Measurements from ENCODE around the gene FBLN2. TPM values are rescaled to one million over a fixed set of nuclear protein-coding genes. Genes with fewer than 3 reads are reported as not detected.
"Not testable (repeated sequence)": the region's sequence is repeated elsewhere in the genome, so short reads cannot be mapped to it uniquely, and the experiment has no call there.

The FBLN2 gene
- total RNA-seq = not detected

GRCh38 chr3:13548696-13549622 lies at the start of gene FBLN2:
FBLN2 (plus strand) TSS chr3:13549125; CDS start chr3:13570356, 21,231 bp downstream.
- no peaks in the 10 kb centered on the region for H3K9me3 Mint-ChIP-seq
- H3K27ac Mint-ChIP-seq = no peak within 1 kb of the TSS
- no peak for DNase-seq
- H3K4me3 Mint-ChIP-seq = peak within 1 kb of the TSS; percentile 36
- peaks cover 25% of the 10 kb centered on the region for H3K4me1 Mint-ChIP-seq (ENCODE audit: low read depth)
- intact Hi-C loops (cut with micrococcal nuclease) = loop anchor here (5.0 kb wide), 1 partner anchor 47 kb away; no protein-coding TSS in a partner anchor
- no peaks in the 10 kb centered on the region for H3K36me3 Mint-ChIP-seq (ENCODE audit: low read depth)
- H3K27me3 Mint-ChIP-seq (ENCODE audit: low read depth) = peaks cover 37% of the 10 kb centered on the region
- CTCF ChIA-PET = no interaction called here

- H3K27me3 Mint-ChIP-seq (ENCODE audit: low read depth); intact Hi-C loops (cut with micrococcal nuclease); H3K4me1 Mint-ChIP-seq (ENCODE audit: low read depth); H3K36me3 Mint-ChIP-seq (ENCODE audit: low read depth); H3K4me3 Mint-ChIP-seq; H3K27ac Mint-ChIP-seq; DNase-seq; H3K9me3 Mint-ChIP-seq: not testable (repeated sequence)
- CTCF ChIA-PET = interaction anchor here (1.0 to 16.5 kb wide), 6 partner anchors 11 to 378 kb away, joined by 3 to 344 read pairs (median 3); no protein-coding TSS in a partner anchor
Observed at GRCh38 chr3:13499246-13499645, 49.7 kb upstream of the FBLN2 start.

- peak; percentile 12 for DNase-seq
- CTCF ChIA-PET = interaction anchor here (1.3 to 16.5 kb wide), 2 partner anchors 149 to 377 kb away, joined by 3 to 344 read pairs; no protein-coding TSS in a partner anchor
Observed at GRCh38 chr3:13500133-13500885, 48.6 kb upstream of the FBLN2 start.

GRCh38 chr3:13501056-13501455 lies 47.9 kb upstream of the FBLN2 start:
- Mint-ChIP-seq H3K9me3 (no peaks in the 10 kb centered on the region), H3K27me3 (ENCODE audit: low read depth) (no peaks in the 10 kb centered on the region), H3K27ac (no peak overlapping the region), H3K4me1 (ENCODE audit: low read depth) (no peaks in the 10 kb centered on the region), H3K4me3 (no peak overlapping the region), H3K36me3 (ENCODE audit: low read depth) (no peaks in the 10 kb centered on the region)
- intact Hi-C loops (cut with micrococcal nuclease) = loop anchor here (5.0 kb wide), 1 partner anchor 46 kb away; the partner anchor contains the start of gene FBLN2
- no peak for DNase-seq
- CTCF ChIA-PET = interaction anchor here (16.5 kb wide), 1 partner anchor 148 kb away, joined by 344 read pairs; no protein-coding TSS in a partner anchor

More at GRCh38 chr3:13500133-13500885, 48.6 kb upstream of the FBLN2 start:
- H3K36me3 Mint-ChIP-seq (ENCODE audit: low read depth) = no peaks in the 10 kb centered on the region
- no peaks in the 10 kb centered on the region for H3K9me3 Mint-ChIP-seq
- H3K4me1 Mint-ChIP-seq (ENCODE audit: low read depth) = no peaks in the 10 kb centered on the region
- intact Hi-C loops (cut with micrococcal nuclease) = loop anchor here (5.0 kb wide), 1 partner anchor 47 kb away; the partner anchor contains the start of gene FBLN2
- no peaks in the 10 kb centered on the region for H3K27me3 Mint-ChIP-seq (ENCODE audit: low read depth)
- H3K4me3 Mint-ChIP-seq = no peak overlapping the region
- H3K27ac Mint-ChIP-seq = no peak overlapping the region

- Mint-ChIP-seq H3K4me1 (ENCODE audit: low read depth) (no peaks in the 10 kb centered on the region), H3K4me3 (no peak overlapping the region), H3K9me3 (no peaks in the 10 kb centered on the region), H3K36me3 (ENCODE audit: low read depth) (no peaks in the 10 kb centered on the region), H3K27ac (no peak overlapping the region), H3K27me3 (ENCODE audit: low read depth) (no peaks in the 10 kb centered on the region)
- CTCF ChIA-PET = interaction anchor here (16.5 kb wide), 1 partner anchor 148 kb away, joined by 344 read pairs; no protein-coding TSS in a partner anchor
- intact Hi-C loops (cut with micrococcal nuclease) = loop anchor here (5.0 kb wide), 1 partner anchor 46 kb away; the partner anchor contains the start of gene FBLN2
- no peak for DNase-seq
Observed at GRCh38 chr3:13501521-13501920, 47.4 kb upstream of the FBLN2 start.

- H3K4me1 Mint-ChIP-seq (ENCODE audit: low read depth) = no peaks in the 10 kb centered on the region
- DNase-seq = no peak
- CTCF ChIA-PET = interaction anchor here (0.6 to 16.5 kb wide), 2 partner anchors 147 to 1288 kb away, joined by 4 to 344 read pairs; no protein-coding TSS in a partner anchor
- no peak overlapping the region for H3K4me3 Mint-ChIP-seq
- no peaks in the 10 kb centered on the region for H3K27me3 Mint-ChIP-seq (ENCODE audit: low read depth)
- H3K36me3 Mint-ChIP-seq (ENCODE audit: low read depth) = no peaks in the 10 kb centered on the region
- intact Hi-C loops (cut with micrococcal nuclease) = loop anchor here (5.0 kb wide), 1 partner anchor 45 kb away; the partner anchor contains the start of gene FBLN2
- H3K27ac Mint-ChIP-seq = no peak overlapping the region
- H3K9me3 Mint-ChIP-seq = no peaks in the 10 kb centered on the region
Observed at GRCh38 chr3:13501958-13502790, 46.8 kb upstream of the FBLN2 start.

GRCh38 chr3:13502791-13503060 lies 46.2 kb upstream of the FBLN2 start:
- H3K4me1 Mint-ChIP-seq (ENCODE audit: low read depth) = no peaks in the 10 kb centered on the region
- H3K36me3 Mint-ChIP-seq (ENCODE audit: low read depth) = no peaks in the 10 kb centered on the region
- H3K27me3 Mint-ChIP-seq (ENCODE audit: low read depth) = no peaks in the 10 kb centered on the region
- no peaks in the 10 kb centered on the region for H3K9me3 Mint-ChIP-seq
- intact Hi-C loops (cut with micrococcal nuclease) = loop anchor here (5.0 kb wide), 1 partner anchor 45 kb away; the partner anchor contains the start of gene FBLN2
- H3K4me3 Mint-ChIP-seq = no peak overlapping the region
- CTCF ChIA-PET = interaction anchor here (16.5 kb wide), 1 partner anchor 146 kb away, joined by 344 read pairs; no protein-coding TSS in a partner anchor
- H3K27ac Mint-ChIP-seq = no peak overlapping the region
- DNase-seq = no peak

GRCh38 chr3:13504161-13504831 lies 44.6 kb upstream of the FBLN2 start:
- intact Hi-C loops (cut with micrococcal nuclease) = loop anchor here (5.0 kb wide), 1 partner anchor 43 kb away; the partner anchor contains the start of gene FBLN2
- H3K4me3 Mint-ChIP-seq = no peak overlapping the region
- H3K27me3 Mint-ChIP-seq (ENCODE audit: low read depth) = no peaks in the 10 kb centered on the region
- no peaks in the 10 kb centered on the region for H3K36me3 Mint-ChIP-seq (ENCODE audit: low read depth)
- DNase-seq = no peak
- H3K4me1 Mint-ChIP-seq (ENCODE audit: low read depth) = no peaks in the 10 kb centered on the region
- no peaks in the 10 kb centered on the region for H3K9me3 Mint-ChIP-seq
- H3K27ac Mint-ChIP-seq = no peak overlapping the region
- CTCF ChIA-PET = interaction anchor here (16.5 kb wide), 1 partner anchor 145 kb away, joined by 344 read pairs; no protein-coding TSS in a partner anchor

- CTCF ChIA-PET = interaction anchor here (0.7 to 16.5 kb wide), 2 partner anchors 144 to 152 kb away, joined by 3 to 344 read pairs; no protein-coding TSS in a partner anchor
- no peaks in the 10 kb centered on the region for H3K9me3 Mint-ChIP-seq
- no peaks in the 10 kb centered on the region for H3K4me1 Mint-ChIP-seq (ENCODE audit: low read depth)
- intact Hi-C loops (cut with micrococcal nuclease) = no loop called here
- no peak overlapping the region for H3K4me3 Mint-ChIP-seq
- H3K27ac Mint-ChIP-seq = no peak overlapping the region
- no peak for DNase-seq
- no peaks in the 10 kb centered on the region for H3K27me3 Mint-ChIP-seq (ENCODE audit: low read depth)
- H3K36me3 Mint-ChIP-seq (ENCODE audit: low read depth) = no peaks in the 10 kb centered on the region
Observed at GRCh38 chr3:13505147-13506130, 43.5 kb upstream of the FBLN2 start.

- intact Hi-C loops (cut with micrococcal nuclease) = no loop called here
- Mint-ChIP-seq H3K27ac (no peak overlapping the region), H3K36me3 (ENCODE audit: low read depth) (no peaks in the 10 kb centered on the region), H3K9me3 (no peaks in the 10 kb centered on the region), H3K4me3 (no peak overlapping the region), H3K4me1 (ENCODE audit: low read depth) (no peaks in the 10 kb centered on the region), H3K27me3 (ENCODE audit: low read depth) (no peaks in the 10 kb centered on the region)
- CTCF ChIA-PET = interaction anchor here (1.1 kb wide), 1 partner anchor 144 kb away, joined by 5 read pairs; no protein-coding TSS in a partner anchor
- no peak for DNase-seq
Observed at GRCh38 chr3:13506239-13506638, 42.7 kb upstream of the FBLN2 start.

All from activated naive CD4-positive, alpha-beta T cell treated with anti-CD3 and anti-CD28 coated beads for 36 hours (primary cell).